NCI-H1436 (cell line): ENCODE measurements around the gene HCN4.
"Not testable (repeated sequence)": the region's sequence is repeated elsewhere in the genome, so short reads cannot be mapped to it uniquely, and the experiment has no call there.

ENCODE experiments used
- DNase-seq: peaks from one replicate; lab custom pipeline; 2025; lab: John Stamatoyannopoulos, UW

HCN4 gene

GRCh38 chr15:73368301-73369136, at the start of gene HCN4:
TSS of gene HCN4 (minus strand) at chr15:73368958. CDS start at chr15:73368270, 688 bp downstream.
- DNase-seq: peak; percentile 41

GRCh38 chr15:73414876-73415275, 46.1 kb upstream of the HCN4 start:
- DNase-seq: no peak

GRCh38 chr15:73403171-73403570, 34.4 kb upstream of the HCN4 start:
- no peak for DNase-seq

GRCh38 chr15:73400222-73400621, 31.5 kb upstream of the HCN4 start:
- DNase-seq: not testable (repeated sequence)

- DNase-seq: no peak
Measured at GRCh38 chr15:73398861-73399260, 30.1 kb upstream of the HCN4 start.

- DNase-seq: no peak
Measured at GRCh38 chr15:73397461-73397860, 28.7 kb upstream of the HCN4 start.

- DNase-seq: no peak
Measured at GRCh38 chr15:73395671-73396070, 26.9 kb upstream of the HCN4 start.

GRCh38 chr15:73394782-73395181, 26.0 kb upstream of the HCN4 start:
- no peak for DNase-seq

- no peak for DNase-seq
Measured at GRCh38 chr15:73393336-73393735, 24.6 kb upstream of the HCN4 start.

GRCh38 chr15:73392025-73392424, 23.3 kb upstream of the HCN4 start:
- DNase-seq: no peak

GRCh38 chr15:73391128-73391872, 22.5 kb upstream of the HCN4 start:
- no peak for DNase-seq

- DNase-seq: no peak
Measured at GRCh38 chr15:73389971-73390544, 21.3 kb upstream of the HCN4 start.

GRCh38 chr15:73389539-73389938, 20.8 kb upstream of the HCN4 start:
- DNase-seq: no peak

- no peak for DNase-seq
Measured at GRCh38 chr15:73388256-73388781, 19.6 kb upstream of the HCN4 start.

GRCh38 chr15:73387507-73388255, 18.9 kb upstream of the HCN4 start:
- DNase-seq: no peak

- no peak for DNase-seq
Measured at GRCh38 chr15:73386886-73387506, 18.2 kb upstream of the HCN4 start.

- DNase-seq: no peak
Measured at GRCh38 chr15:73386238-73386637, 17.5 kb upstream of the HCN4 start.

- DNase-seq: no peak
Measured at GRCh38 chr15:73385205-73385604, 16.4 kb upstream of the HCN4 start.

GRCh38 chr15:73383310-73384189, 14.8 kb upstream of the HCN4 start:
- no peak for DNase-seq

- DNase-seq: no peak
Measured at GRCh38 chr15:73382115-73382514, 13.4 kb upstream of the HCN4 start.
